HK-2 (cell line): Measurements from ENCODE around the gene CYBRD1.
A peak's percentile ranks its signal among the peaks of the same experiment; 100 is the strongest.

Source experiments
- DNase-seq: peaks from one replicate; pipeline ENCODE4 v3.0.0-alpha.2; 2018; ENCODE audit not compliant: unreplicated experiment

CYBRD1 gene

GRCh38 chr2:171553858-171554257 is 31.6 kb downstream of the CYBRD1 start:
- DNase-seq = no peak

GRCh38 chr2:171554991-171555615 is 32.8 kb downstream of the CYBRD1 start:
- no peak for DNase-seq

- no peak for DNase-seq
Measured at GRCh38 chr2:171557363-171557762, 35.1 kb downstream of the CYBRD1 start.

- DNase-seq = no peak
Measured at GRCh38 chr2:171563301-171563700, 41.0 kb downstream of the CYBRD1 start.

- DNase-seq = no peak
Measured at GRCh38 chr2:171564463-171564862, 42.2 kb downstream of the CYBRD1 start.

- DNase-seq = no peak
Measured at GRCh38 chr2:171566057-171566456, 43.8 kb downstream of the CYBRD1 start.

GRCh38 chr2:171566753-171567152 is 44.5 kb downstream of the CYBRD1 start:
- no peak for DNase-seq

GRCh38 chr2:171568089-171568488 is 45.8 kb downstream of the CYBRD1 start:
- no peak for DNase-seq

GRCh38 chr2:171571721-171572120 is 49.4 kb downstream of the CYBRD1 start:
- DNase-seq = no peak

- peak; percentile 82 for DNase-seq
Measured at GRCh38 chr2:171574149-171574795, 52.0 kb downstream of the CYBRD1 start.

GRCh38 chr2:171575606-171576005 is 53.3 kb downstream of the CYBRD1 start:
- no peak for DNase-seq

GRCh38 chr2:171578127-171578803 is 56.0 kb downstream of the CYBRD1 start:
- no peak for DNase-seq

GRCh38 chr2:171579481-171579880 is 57.2 kb downstream of the CYBRD1 start:
- DNase-seq = no peak

GRCh38 chr2:171583566-171583965 is 61.3 kb downstream of the CYBRD1 start:
- DNase-seq = no peak

GRCh38 chr2:171584001-171584400 is 61.7 kb downstream of the CYBRD1 start:
- no peak for DNase-seq

- DNase-seq = no peak
Measured at GRCh38 chr2:171587132-171587531, 64.9 kb downstream of the CYBRD1 start.

GRCh38 chr2:171587567-171587966 is 65.3 kb downstream of the CYBRD1 start:
- DNase-seq = no peak

- no peak for DNase-seq
Measured at GRCh38 chr2:171590116-171590515, 67.8 kb downstream of the CYBRD1 start.

GRCh38 chr2:171592036-171592555 is 69.8 kb downstream of the CYBRD1 start:
- no peak for DNase-seq

GRCh38 chr2:171595456-171595855 is 73.2 kb downstream of the CYBRD1 start:
- no peak for DNase-seq

- DNase-seq = no peak
Measured at GRCh38 chr2:171595896-171596295, 73.6 kb downstream of the CYBRD1 start.

- peak; percentile 25 for DNase-seq
Measured at GRCh38 chr2:171598713-171599319, 76.5 kb downstream of the CYBRD1 start.
